ENCODE results near the gene DENND6A. TPM values are rescaled to one million over a fixed set of nuclear protein-coding genes. Genes with fewer than 3 reads are reported as not detected.

Gene DENND6A
- total RNA-seq, 1 donor from 2014 or later: 25.9 TPM

DNA sequence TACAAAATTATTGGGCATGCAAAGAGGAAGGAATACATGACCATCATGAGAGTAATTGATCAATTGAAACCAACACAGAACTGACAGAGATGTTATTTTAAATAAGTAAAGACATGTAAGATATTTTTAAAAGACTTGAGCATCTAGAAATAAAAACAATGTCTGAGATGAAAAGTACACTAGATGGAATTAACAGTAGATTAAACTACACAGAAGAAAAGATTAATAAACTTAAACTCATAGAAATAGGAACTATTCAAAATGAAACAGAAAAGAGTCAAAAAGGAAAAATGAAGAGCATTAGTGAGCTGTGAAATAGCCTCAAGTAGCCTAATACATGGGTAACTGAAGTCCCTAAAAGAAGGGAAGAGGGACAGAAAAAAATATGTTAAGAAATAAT is 87.2 kb downstream of the DENND6A start:
- Histone ChIP-seq H3K4me3 (no peak overlapping the region), H3K36me3 (no peaks in the 10 kb centered on the region), H3K27ac (no peak overlapping the region), H3K4me1 (no peaks in the 10 kb centered on the region), H3K27me3 (no peaks in the 10 kb centered on the region), H3K9me3 (no peaks in the 10 kb centered on the region)
- no peak for TF ChIP-seq CTCF (IDR thresholded peaks at IDR 0.05)
- DNase-seq (no peak), ATAC-seq (no peak)
- intact Hi-C loops (cut with DNase I): no loop called here

GRCh38 chr3:57604971-57605370 is 87.9 kb downstream of the DENND6A start:
- Histone ChIP-seq H3K4me1 (no peaks in the 10 kb centered on the region), H3K36me3 (no peaks in the 10 kb centered on the region), H3K4me3 (no peak overlapping the region), H3K27ac (no peak overlapping the region), H3K27me3 (no peaks in the 10 kb centered on the region), H3K9me3 (no peaks in the 10 kb centered on the region)
- ATAC-seq (no peak), DNase-seq (no peak)
- intact Hi-C loops (cut with DNase I): no loop called here
- TF ChIP-seq CTCF (IDR thresholded peaks at IDR 0.05): no peak

- no peak for DNase-seq
- Histone ChIP-seq H3K4me1 (peaks cover 14% of the 10 kb centered on the region), H3K27ac (no peak overlapping the region), H3K9me3 (no peaks in the 10 kb centered on the region), H3K27me3 (no peaks in the 10 kb centered on the region), H3K4me3 (no peak overlapping the region), H3K36me3 (no peaks in the 10 kb centered on the region)
- no peak for ATAC-seq
- intact Hi-C loops (cut with DNase I): no loop called here
- no peak for TF ChIP-seq CTCF (IDR thresholded peaks at IDR 0.05)
Measured at GRCh38 chr3:57600195-57600594, 92.7 kb downstream of the DENND6A start.

- TF ChIP-seq CTCF (IDR thresholded peaks at IDR 0.05): no peak
- H3K4me1 ChIP-seq: peaks cover 27% of the 10 kb centered on the region
- no peaks in the 10 kb centered on the region for H3K36me3 ChIP-seq
- intact Hi-C loops (cut with DNase I): no loop called here
- peak overlapping the region; percentile 94 for H3K4me3 ChIP-seq
- H3K27me3 ChIP-seq: no peaks in the 10 kb centered on the region
- no peaks in the 10 kb centered on the region for H3K9me3 ChIP-seq
- no peak for DNase-seq
- H3K27ac ChIP-seq: peak overlapping the region; percentile 96
- no peak for ATAC-seq
Measured at GRCh38 chr3:57598765-57599360, 94.0 kb downstream of the DENND6A start.

GRCh38 chr3:57597127-57597923 is 95.6 kb downstream of the DENND6A start, which contains the start of gene ARF4:
TSS of gene ARF4 (minus strand) at chr3:57597344. CDS start at chr3:57597140, 204 bp downstream.
- Histone ChIP-seq H3K4me3 (peak within 1 kb of the TSS; percentile 94), H3K9me3 (no peaks in the 10 kb centered on the region), H3K27ac (peak within 1 kb of the TSS; percentile 99), H3K4me1 (peaks cover 41% of the 10 kb centered on the region), H3K27me3 (no peaks in the 10 kb centered on the region), H3K36me3 (no peaks in the 10 kb centered on the region)
- peak; percentile 100 for DNase-seq
- TF ChIP-seq CTCF (IDR thresholded peaks at IDR 0.05): peak; percentile 42
- peak; percentile 97 for ATAC-seq
- intact Hi-C loops (cut with DNase I): no loop called here

All from upper lobe of right lung (tissue), 1 donor.